CD14-positive monocyte (primary cell): Measurements from ENCODE around the gene NDUFS5. TPM values are rescaled to one million over a fixed set of nuclear protein-coding genes. Genes with fewer than 3 reads are reported as not detected.
A peak's percentile ranks its signal among the peaks of the same experiment; 100 is the strongest.

Experiments
- DNase-seq, 3 donors: peaks; one replicate each; pipeline ENCODE4 v3.0.0-alpha.2; 2011 to 2022
- H2AFZ ChIP-seq: 2 replicates; pipeline ENCODE4 v1.6.0; 2012; ENCODE audit warnings: mild to moderate bottlenecking, low read depth, low read length, inconsistent platforms; ENCODE audit not compliant: insufficient read depth, poor library complexity, severe bottlenecking
- H3K27ac ChIP-seq, 2 donors: 1 replicate in 1 of 2; 2 replicates in 1 of 2; pipeline ENCODE4 v1.5.1; 2012 to 2013; ENCODE audit warnings: low read length in 2 of 2, control low read depth in 1 of 2, inconsistent platforms in 1 of 2, low read depth in 1 of 2, mild to moderate bottlenecking in 1 of 2
- H3K27me3 ChIP-seq, 2 donors: one replicate each; pipeline versions ENCODE4 v1.6.0 to v1.6.1; 2011 to 2013; ENCODE audit warnings: low read length in 2 of 2; ENCODE audit not compliant: control insufficient read depth in 2 of 2, insufficient read depth in 2 of 2
- H3K36me3 ChIP-seq, 2 donors: replicated peaks in 1 of 2; 1 replicate in 1 of 2; 2 replicates in 1 of 2; pipeline versions ENCODE4 v1.5.1 to v1.6.1; 2012 to 2013; ENCODE audit warnings: low read length in 2 of 2, control low read depth in 1 of 2, inconsistent platforms in 1 of 2, mild to moderate bottlenecking in 1 of 2; ENCODE audit not compliant: insufficient read depth in 2 of 2, control insufficient read depth in 1 of 2
- H3K4me1 ChIP-seq, 2 donors: 1 replicate in 1 of 2; 2 replicates in 1 of 2; pipeline versions ENCODE4 v1.5.1 to v1.6.1; 2012 to 2013; ENCODE audit warnings: low read length in 2 of 2, control low read depth in 1 of 2, inconsistent platforms in 1 of 2, mild to moderate bottlenecking in 1 of 2, moderate library complexity in 1 of 2; ENCODE audit not compliant: insufficient read depth in 2 of 2, control insufficient read depth in 1 of 2
- H3K4me2 ChIP-seq: replicated peaks from 2 replicates; pipeline ENCODE3; 2012; ENCODE audit warnings: low read length, moderate library complexity, mild to moderate bottlenecking; ENCODE audit not compliant: poor library complexity, severe bottlenecking; ENCODE audit errors: extremely low read depth
- H3K4me3 ChIP-seq, 3 experiments: fragments of 200-600 bp in 1 of 3; sonication (generic) in 1 of 3; replicated peaks in 1 of 3; 1 replicate in 2 of 3; 2 replicates in 1 of 3; pipeline ENCODE4 v1.5.1; 2011 to 2013; ENCODE audit warnings: low read length in 3 of 3, mild to moderate bottlenecking in 3 of 3, control low read depth in 2 of 3, low read depth in 2 of 3, inconsistent platforms in 1 of 3, moderate library complexity in 1 of 3
- H3K79me2 ChIP-seq: 2 replicates; pipeline ENCODE4 v1.6.0; 2012; ENCODE audit warnings: mild to moderate bottlenecking, control low read depth, inconsistent platforms, low read length, moderate library complexity; ENCODE audit not compliant: insufficient read depth
- H3K9ac ChIP-seq: 2 replicates; pipeline ENCODE4 v1.6.0; 2017; ENCODE audit warnings: low read length, mild to moderate bottlenecking; ENCODE audit not compliant: insufficient read depth, poor library complexity, severe bottlenecking
- H3K9me3 ChIP-seq, 2 donors: replicated peaks in 1 of 2; 1 replicate in 1 of 2; 2 replicates in 1 of 2; pipeline versions ENCODE4 v1.5.1 to v1.6.1; 2012 to 2013; ENCODE audit warnings: low read length in 2 of 2, control low read depth in 1 of 2; ENCODE audit not compliant: control insufficient read depth in 1 of 2, insufficient read depth in 1 of 2
- H4K20me1 ChIP-seq: 2 replicates; pipeline ENCODE4 v1.6.0; 2012; ENCODE audit warnings: mild to moderate bottlenecking, low read length, control low read depth, moderate library complexity; ENCODE audit not compliant: insufficient read depth
- H3K27ac Mint-ChIP-seq, 7 donors: one replicate each; pipeline ENCODE4 v1.8.0; 2020; ENCODE audit warnings: mild to moderate bottlenecking in 7 of 7, mixed read lengths in 7 of 7, moderate library complexity in 6 of 7, inconsistent platforms in 2 of 7
- H3K27me3 Mint-ChIP-seq, 3 donors: one replicate each; pipeline ENCODE4 v1.8.0; 2021 to 2022; ENCODE audit warnings: low read depth in 3 of 3, mild to moderate bottlenecking in 3 of 3, mixed read lengths in 3 of 3, moderate library complexity in 3 of 3, inconsistent platforms in 1 of 3
- H3K36me3 Mint-ChIP-seq, 2 donors: one replicate each; pipeline ENCODE4 v1.8.0; 2020; ENCODE audit warnings: mixed read lengths in 2 of 2, inconsistent platforms in 1 of 2, mild to moderate bottlenecking in 1 of 2
- H3K4me1 Mint-ChIP-seq: one replicate; pipeline ENCODE4 v1.8.0; 2020; ENCODE audit warnings: mild to moderate bottlenecking, mixed read lengths
- H3K4me3 Mint-ChIP-seq, 2 donors: one replicate each; pipeline ENCODE4 v1.8.0; 2020; ENCODE audit warnings: mild to moderate bottlenecking in 2 of 2, mixed read lengths in 2 of 2, moderate library complexity in 1 of 2
- H3K9me3 Mint-ChIP-seq, 7 donors: one replicate each; pipeline ENCODE4 v1.8.0; 2020 to 2022; ENCODE audit warnings: mixed read lengths in 7 of 7, mild to moderate bottlenecking in 6 of 7, moderate library complexity in 6 of 7, inconsistent platforms in 2 of 7
- WGBS: methylation state at CpG from one replicate; pipeline ENCODE4 v1.1.5; 2013; ENCODE audit warnings: missing lambda C conversion rate; ENCODE audit not compliant: insufficient coverage; 5-methylcytosine and 5-hydroxymethylcytosine counted together
- intact Hi-C, 2 donors: fragments of 100-400 bp; cut with micrococcal nuclease; formaldehyde crosslinking; loops; one replicate each; pipeline versions ENCODE4 v1.15.0 to v1.15.1; 2023
- polyA plus RNA-seq, 3 donors: library from polyadenylated mRNA; depleted of rRNA in 1 of 3; unstranded in 2 of 3; stranded (reverse) in 1 of 3; fragments of 300-500 nt in 2 of 3; fragments of >200 nt in 1 of 3; fragmentation: Illumina TruSeq in 2 of 3; gene quantifications; 1 replicate in 2 of 3; 2 replicates in 1 of 3; pipeline ENCODE4 v1.2.3, GENCODE V29; 2012 to 2021
- TF ChIP-seq, protein P1 (sequence below): fragments of 200-600 bp; IDR thresholded peaks from one replicate; pipeline ENCODE4 v1.8.0; 2022; ENCODE audit warnings: antibody characterized with exemption, mild to moderate bottlenecking

Gene NDUFS5
- polyA plus RNA-seq, 3 donors = 119 to 463 (median 393) TPM

DNA sequence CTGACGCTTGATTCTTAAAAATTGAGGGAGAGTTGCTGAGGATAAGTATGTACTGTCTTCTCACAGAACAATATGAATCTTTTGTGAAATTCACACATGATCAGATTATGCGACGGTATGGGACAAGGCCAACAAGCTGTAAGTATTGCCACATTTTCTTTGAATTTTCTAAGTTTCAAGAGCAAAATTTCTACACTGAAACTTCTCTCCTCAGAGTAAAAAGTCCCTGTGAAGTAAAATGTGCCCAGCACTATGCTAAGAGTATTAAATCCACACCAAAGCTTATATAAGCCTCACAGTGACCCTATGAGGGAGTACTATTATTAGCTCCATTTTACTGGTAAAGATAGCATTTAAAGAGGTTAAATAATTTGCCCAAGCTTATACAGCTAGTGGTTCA is 22.9 kb upstream of the NDUFS5 start:
- Histone ChIP-seq H3K4me1 (no peaks in the 10 kb centered on the region), H3K27ac (no peak overlapping the region), H3K9me3 (no peaks in the 10 kb centered on the region), H3K4me2 (no peak overlapping the region), H3K36me3 (peaks cover 91 to 99% of the 10 kb centered on the region in 2 donors), H3K27me3 (no peaks in the 10 kb centered on the region), H3K4me3 (no peak overlapping the region), H4K20me1 (peaks cover 55% of the 10 kb centered on the region), H3K79me2 (peaks cover 9% of the 10 kb centered on the region), H2AFZ (no peak overlapping the region), H3K9ac (no peak overlapping the region)
- Mint-ChIP-seq H3K4me1 (peaks cover 4% of the 10 kb centered on the region), H3K27me3 (no peaks in the 10 kb centered on the region), H3K9me3 (no peaks in the 10 kb centered on the region), H3K4me3 (no peak overlapping the region), H3K36me3 (peaks cover 71 to 90% of the 10 kb centered on the region in 2 donors), H3K27ac (peak overlapping the region in 1 of 7 donors; percentile 26)
- no peak for DNase-seq
- WGBS = 94% methylated on average over 2 of the region's 3 CpGs
- TF ChIP-seq, protein P1, sequence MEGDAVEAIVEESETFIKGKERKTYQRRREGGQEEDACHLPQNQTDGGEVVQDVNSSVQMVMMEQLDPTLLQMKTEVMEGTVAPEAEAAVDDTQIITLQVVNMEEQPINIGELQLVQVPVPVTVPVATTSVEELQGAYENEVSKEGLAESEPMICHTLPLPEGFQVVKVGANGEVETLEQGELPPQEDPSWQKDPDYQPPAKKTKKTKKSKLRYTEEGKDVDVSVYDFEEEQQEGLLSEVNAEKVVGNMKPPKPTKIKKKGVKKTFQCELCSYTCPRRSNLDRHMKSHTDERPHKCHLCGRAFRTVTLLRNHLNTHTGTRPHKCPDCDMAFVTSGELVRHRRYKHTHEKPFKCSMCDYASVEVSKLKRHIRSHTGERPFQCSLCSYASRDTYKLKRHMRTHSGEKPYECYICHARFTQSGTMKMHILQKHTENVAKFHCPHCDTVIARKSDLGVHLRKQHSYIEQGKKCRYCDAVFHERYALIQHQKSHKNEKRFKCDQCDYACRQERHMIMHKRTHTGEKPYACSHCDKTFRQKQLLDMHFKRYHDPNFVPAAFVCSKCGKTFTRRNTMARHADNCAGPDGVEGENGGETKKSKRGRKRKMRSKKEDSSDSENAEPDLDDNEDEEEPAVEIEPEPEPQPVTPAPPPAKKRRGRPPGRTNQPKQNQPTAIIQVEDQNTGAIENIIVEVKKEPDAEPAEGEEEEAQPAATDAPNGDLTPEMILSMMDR = no peak
- intact Hi-C loops = no loop called here

DNA sequence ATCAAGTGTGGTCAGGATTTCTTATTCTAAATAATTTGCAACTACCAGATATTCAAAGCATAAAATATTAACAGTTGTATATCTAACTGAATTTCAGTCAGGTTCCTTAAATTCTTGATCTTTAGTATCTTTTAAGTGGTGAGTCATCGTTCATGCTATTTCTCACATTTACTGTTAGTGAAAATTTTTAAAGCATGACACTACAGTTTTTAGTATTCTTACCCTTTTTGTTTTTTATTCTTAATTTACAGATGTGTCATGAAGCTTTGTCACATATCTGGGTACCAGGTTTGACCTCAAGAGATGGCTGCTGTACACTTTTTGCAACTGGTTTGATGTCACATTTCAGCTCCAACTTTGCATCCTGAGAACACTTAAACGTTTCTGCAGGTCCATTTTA is 22.4 kb upstream of the NDUFS5 start:
- Histone ChIP-seq H4K20me1 (peaks cover 50% of the 10 kb centered on the region), H3K4me2 (no peak overlapping the region), H3K27me3 (no peaks in the 10 kb centered on the region), H3K79me2 (peaks cover 4% of the 10 kb centered on the region), H2AFZ (no peak overlapping the region), H3K36me3 (peaks cover 89 to 100% of the 10 kb centered on the region in 2 donors), H3K9me3 (no peaks in the 10 kb centered on the region), H3K4me3 (no peak overlapping the region), H3K27ac (no peak overlapping the region), H3K4me1 (no peaks in the 10 kb centered on the region), H3K9ac (no peak overlapping the region)
- WGBS = 100% methylated on average over 1 of the region's 2 CpGs
- DNase-seq = no peak
- Mint-ChIP-seq H3K36me3 (peaks cover 73 to 91% of the 10 kb centered on the region in 2 donors), H3K27ac (no peak overlapping the region), H3K4me3 (no peak overlapping the region), H3K4me1 (peaks cover 5% of the 10 kb centered on the region), H3K27me3 (no peaks in the 10 kb centered on the region), H3K9me3 (no peaks in the 10 kb centered on the region)
- intact Hi-C loops = no loop called here
- TF ChIP-seq, protein P1 = no peak
